Keratinocyte (primary cell): ENCODE data around the gene AUNIP.

Source experiments
- CTCF ChIP-seq, 3 experiments: IDR thresholded peaks in 1 of 3; conservative IDR thresholded peaks in 1 of 3; optimal IDR thresholded peaks in 1 of 3; 2 replicates in 2 of 3; 3 replicates in 1 of 3; pipeline versions ENCODE3 to v1.5.1; 2011; ENCODE audit warnings: low read length in 3 of 3, mild to moderate bottlenecking in 3 of 3, moderate library complexity in 2 of 3, control low read depth in 1 of 3, inconsistent platforms in 1 of 3; ENCODE audit not compliant: insufficient read depth in 2 of 3; ENCODE audit errors: extremely low read depth in 1 of 3
- EZH2 ChIP-seq: IDR thresholded peaks from one replicate; pipeline ENCODE4 v1.6.1; 2012; ENCODE audit warnings: inconsistent platforms, mild to moderate bottlenecking, low read length, moderate library complexity

GRCh38 chr1:25880518-25880917 is 21.3 kb upstream of the AUNIP start:
- TF ChIP-seq CTCF (optimal IDR thresholded peaks at IDR 0.05 in 1 of 3, IDR thresholded peaks at IDR 0.05 in 1 of 3, conservative IDR thresholded peaks at IDR 0.05 in 1 of 3; ENCODE audit: extremely low read depth in 1 of 3, insufficient read depth in 2 of 3, low read length in 3 of 3) = no peak
- no peak for TF ChIP-seq EZH2
